ENCODE results near the gene MAD1L1.

DNA sequence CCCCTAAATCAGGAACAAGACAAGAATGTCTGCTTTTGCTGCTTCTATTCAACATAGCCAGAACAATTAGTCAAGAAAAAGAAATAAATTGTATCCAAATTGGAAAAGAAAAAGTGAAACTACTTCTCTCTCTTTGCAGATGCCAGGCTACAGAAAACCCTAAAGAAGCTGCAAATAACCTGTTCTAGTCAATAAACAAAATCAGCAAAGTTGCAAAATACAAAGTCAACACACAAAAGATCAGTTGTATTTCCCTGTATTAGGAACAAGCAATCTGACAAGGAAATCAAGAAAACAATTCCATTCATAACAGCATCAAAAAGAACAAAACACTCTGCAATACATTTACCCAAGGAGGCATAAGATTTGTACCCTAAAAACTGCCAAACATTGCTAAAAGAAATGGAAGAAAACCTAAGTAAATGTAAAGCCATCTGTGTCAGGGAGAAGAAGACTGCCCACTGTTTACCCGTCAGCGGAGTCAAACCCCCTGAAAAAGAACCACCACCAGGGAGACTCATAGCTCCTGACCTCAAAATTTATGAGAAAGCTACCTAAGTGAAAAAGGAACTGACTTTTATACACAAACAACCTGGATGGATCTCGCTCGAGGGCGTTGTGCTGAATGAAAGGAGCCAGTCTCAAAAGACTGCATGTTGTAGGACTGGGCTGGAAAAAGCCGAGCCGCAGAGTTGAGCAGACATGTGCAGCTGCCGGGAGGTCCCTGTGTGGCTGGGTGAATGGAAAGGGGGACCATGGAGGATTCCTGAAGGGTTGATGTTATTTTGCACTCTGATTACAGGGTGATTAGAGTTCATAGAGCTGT, 263.1 kb downstream of the MAD1L1 start:
- TF ChIP-seq EZH2phosphoT487 (IDR thresholded peaks at IDR 0.05; ENCODE audit: insufficient read depth, low read depth) (no peak), EZH2 (IDR thresholded peaks at IDR 0.05; ENCODE audit: insufficient read depth, poor library complexity, severe bottlenecking) (no peak)
